Measurements from ENCODE around the gene ULK4.

GRCh38 chr3:41323467-41324155 is 638.3 kb downstream of the ULK4 start:
- TF ChIP-seq CTCF (IDR thresholded peaks at IDR 0.05; ENCODE audit: insufficient read depth, low read length, poor library complexity, severe bottlenecking) (no peak), EZH2phosphoT487 (conservative IDR thresholded peaks at IDR 0.05; ENCODE audit: low read length) (no peak)

Data from SU-DHL-6 (cell line).